LNCAP (cell line): ENCODE data around the gene MS4A14.

Experiments
- TF ChIP-seq, protein P1 (sequence below): fragments of 450-650 bp; IDR thresholded peaks from 2 replicates; pipeline ENCODE4 v1.5.1; 2017; ENCODE audit warnings: mild to moderate bottlenecking

MS4A14 gene

DNA sequence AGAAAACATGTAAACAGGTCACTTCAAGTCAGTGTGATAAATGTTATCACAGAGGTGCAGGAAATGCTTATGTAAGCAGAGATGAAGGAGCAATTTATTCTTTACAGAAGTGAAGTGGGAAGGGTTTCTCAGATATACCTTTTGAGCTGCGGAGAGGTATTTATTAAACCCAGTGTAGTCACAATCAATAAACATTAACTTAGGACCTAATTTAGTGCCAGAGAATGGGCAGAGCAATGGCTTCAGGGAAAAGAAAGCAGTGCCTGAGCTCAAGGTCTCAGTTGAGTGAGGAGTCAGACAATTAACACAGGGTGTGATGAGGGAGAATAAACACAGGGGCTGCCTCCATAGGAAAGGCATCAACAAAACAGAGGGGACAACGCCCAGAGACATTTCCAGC, 35.0 kb downstream of the MS4A14 start:
- TF ChIP-seq, protein P1, sequence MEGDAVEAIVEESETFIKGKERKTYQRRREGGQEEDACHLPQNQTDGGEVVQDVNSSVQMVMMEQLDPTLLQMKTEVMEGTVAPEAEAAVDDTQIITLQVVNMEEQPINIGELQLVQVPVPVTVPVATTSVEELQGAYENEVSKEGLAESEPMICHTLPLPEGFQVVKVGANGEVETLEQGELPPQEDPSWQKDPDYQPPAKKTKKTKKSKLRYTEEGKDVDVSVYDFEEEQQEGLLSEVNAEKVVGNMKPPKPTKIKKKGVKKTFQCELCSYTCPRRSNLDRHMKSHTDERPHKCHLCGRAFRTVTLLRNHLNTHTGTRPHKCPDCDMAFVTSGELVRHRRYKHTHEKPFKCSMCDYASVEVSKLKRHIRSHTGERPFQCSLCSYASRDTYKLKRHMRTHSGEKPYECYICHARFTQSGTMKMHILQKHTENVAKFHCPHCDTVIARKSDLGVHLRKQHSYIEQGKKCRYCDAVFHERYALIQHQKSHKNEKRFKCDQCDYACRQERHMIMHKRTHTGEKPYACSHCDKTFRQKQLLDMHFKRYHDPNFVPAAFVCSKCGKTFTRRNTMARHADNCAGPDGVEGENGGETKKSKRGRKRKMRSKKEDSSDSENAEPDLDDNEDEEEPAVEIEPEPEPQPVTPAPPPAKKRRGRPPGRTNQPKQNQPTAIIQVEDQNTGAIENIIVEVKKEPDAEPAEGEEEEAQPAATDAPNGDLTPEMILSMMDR = no peak

DNA sequence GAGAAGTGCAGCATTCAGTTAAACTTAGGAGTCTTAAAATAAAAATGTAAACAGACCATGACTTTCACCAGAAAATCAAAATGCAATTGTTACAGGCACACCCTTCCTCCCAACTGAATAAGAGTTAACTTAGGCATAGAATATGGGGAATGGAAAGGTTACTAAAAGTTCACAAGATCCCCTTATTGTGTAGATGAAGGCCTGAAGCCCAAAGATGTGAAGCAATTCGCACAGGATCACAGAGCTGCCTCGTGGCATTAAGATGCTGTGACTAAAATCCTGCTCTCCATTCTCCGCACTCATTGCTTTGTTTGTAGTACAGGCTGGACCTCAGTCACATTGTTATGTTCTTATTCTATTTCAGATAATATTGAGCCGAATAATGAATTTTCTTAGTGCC, 37.1 kb downstream of the MS4A14 start:
- TF ChIP-seq, protein P1 = no peak

DNA sequence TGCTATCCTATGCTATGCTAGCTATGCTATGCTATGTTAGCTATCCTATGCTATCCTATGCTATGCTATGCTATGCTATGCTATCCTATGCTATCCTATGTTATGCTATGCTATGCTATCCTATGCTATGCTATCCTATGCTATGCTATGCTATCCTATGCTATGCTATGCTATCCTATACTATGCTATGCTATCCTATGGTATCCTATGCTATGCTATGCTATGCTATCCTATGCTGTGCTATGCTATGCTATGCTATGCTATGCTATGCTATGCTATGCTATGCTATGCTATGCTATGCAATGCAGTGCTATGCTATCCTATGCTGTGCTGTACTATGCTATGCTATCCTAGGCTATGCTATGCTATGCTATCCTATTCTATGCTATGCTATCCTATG, 50.8 kb downstream of the MS4A14 start:
- TF ChIP-seq, protein P1 = no peak

DNA sequence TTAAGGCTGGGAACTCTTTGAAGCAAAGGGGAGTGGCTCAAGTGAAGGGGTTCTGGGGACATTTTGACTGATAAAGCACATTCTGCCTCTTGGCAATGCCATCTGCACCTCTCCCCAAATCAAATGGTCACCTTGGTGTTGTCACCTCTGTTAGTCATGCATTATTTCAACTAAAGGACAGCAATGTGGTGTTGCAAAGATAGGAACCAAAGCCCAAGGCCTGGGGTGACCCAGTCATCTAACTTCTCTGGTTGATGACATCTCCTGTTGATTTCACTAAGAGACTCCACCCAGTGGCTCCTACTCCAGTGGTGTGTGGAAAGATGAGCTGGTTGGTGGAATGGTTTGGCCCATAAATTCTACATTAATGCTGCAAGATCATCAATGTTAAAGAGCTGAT, 51.6 kb downstream of the MS4A14 start:
- TF ChIP-seq, protein P1 = no peak

DNA sequence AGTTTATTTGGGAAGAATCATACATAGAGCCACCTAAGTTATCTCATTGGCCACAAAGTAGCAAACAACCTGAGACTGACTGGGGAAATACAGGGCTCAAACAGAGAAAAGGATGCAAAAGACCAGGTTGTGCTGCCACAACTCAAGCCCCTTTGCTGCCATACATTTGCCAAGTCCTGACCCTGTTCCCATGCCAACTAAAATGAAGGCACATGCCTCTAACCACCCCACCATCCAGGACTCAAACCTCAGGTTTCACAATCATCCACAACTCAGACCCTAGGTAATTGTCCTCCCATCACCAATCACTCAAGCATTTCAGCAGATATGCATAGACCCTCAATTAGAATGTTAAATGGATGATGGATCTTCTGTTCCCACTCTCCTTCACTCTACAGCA, 58.0 kb downstream of the MS4A14 start:
- TF ChIP-seq, protein P1 = no peak

DNA sequence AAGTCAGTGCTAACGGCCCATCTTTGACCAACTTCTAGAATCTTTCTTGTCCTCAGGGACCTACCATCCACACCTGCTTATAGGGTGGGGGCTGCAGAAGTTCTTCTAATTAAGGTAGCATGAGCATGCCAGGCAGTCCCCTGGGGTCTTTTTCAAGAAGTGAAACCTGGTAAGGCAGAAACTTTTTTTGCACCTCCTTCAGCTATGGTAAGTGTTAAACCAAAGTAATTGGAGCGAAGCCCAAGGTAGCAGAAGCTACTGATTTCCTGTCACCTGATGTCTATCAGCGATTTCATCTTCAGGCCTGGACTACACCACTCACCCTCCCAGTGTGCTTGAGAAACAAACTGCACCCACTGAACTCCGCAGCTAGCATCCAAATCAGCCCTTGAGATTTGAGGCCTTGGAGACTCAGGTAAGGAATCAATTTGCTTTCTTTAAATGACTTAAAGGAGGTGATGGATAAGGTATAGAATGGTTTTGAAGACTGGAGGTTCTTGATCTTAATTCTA, 59.3 kb downstream of the MS4A14 start, which contains the start of gene MS4A1:
Gene MS4A1, plus strand, starts transcription at position 317 of the 512 bp plus-strand sequence. CDS start 6,528 bp downstream, outside the sequence.
- TF ChIP-seq, protein P1 = no peak

DNA sequence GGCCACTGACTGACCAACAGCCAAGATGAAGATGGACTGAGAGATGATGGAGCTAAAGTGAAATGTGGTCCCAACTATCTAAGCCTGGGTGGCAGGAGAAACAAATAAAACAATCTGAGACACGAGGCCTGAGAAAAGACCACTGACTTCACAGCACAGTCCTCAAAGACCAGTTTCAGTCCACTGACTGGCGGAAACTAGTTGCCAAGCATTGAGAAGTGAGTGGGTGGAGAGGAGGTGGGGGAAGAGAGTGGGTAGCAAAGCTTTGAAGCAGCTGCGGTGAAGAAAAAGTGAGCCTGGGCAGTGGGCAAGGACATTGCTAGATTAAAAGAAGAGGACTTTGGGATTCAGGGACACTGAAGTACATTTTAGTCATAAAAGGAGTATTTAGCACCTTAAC, 61.3 kb downstream of the MS4A14 start:
- TF ChIP-seq, protein P1 = no peak

DNA sequence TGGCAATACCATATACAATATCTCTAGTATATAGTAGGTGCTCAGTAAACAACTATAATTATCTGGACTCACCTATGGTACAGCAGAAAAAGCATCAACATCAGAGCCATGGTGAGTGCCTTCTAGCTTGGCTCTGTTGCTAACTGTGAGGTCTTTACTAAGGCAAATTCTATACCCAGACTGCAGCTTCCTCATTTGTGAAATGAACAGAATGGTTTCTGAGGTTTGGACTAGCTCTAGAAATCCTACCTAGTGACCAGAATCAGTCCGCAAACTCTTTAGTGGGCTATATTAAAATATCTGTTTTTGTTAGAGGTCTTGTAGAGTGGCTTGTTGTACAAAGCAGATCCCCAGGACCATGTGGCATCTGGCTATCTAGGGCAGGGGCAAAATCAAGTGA, 63.1 kb downstream of the MS4A14 start:
- TF ChIP-seq, protein P1 = no peak
